IPS-15b (cell line): ENCODE measurements around the gene EDC4.
A peak's percentile ranks its signal among the peaks of the same experiment; 100 is the strongest.

ENCODE experiments used
- H3K27me3 ChIP-seq: one replicate; pipeline ENCODE4 v1.6.1; 2013; ENCODE audit warnings: low read length; ENCODE audit not compliant: control insufficient read depth, insufficient read depth
- H3K36me3 ChIP-seq: one replicate; pipeline ENCODE4 v1.6.1; 2013; ENCODE audit warnings: low read length; ENCODE audit not compliant: control insufficient read depth, insufficient read depth
- H3K4me1 ChIP-seq: one replicate; pipeline ENCODE4 v1.6.1; 2013; ENCODE audit warnings: mild to moderate bottlenecking, low read length; ENCODE audit not compliant: control insufficient read depth, insufficient read depth
- H3K4me3 ChIP-seq: one replicate; pipeline ENCODE4 v1.5.1; 2013; ENCODE audit warnings: low read depth, low read length
- H3K9ac ChIP-seq: one replicate; pipeline ENCODE4 v1.6.1; 2013; ENCODE audit warnings: low read depth, mild to moderate bottlenecking, low read length
- H3K9me3 ChIP-seq: one replicate; pipeline ENCODE4 v1.6.1; 2013; ENCODE audit warnings: mild to moderate bottlenecking, low read length; ENCODE audit not compliant: control insufficient read depth, insufficient read depth

EDC4 gene

DNA sequence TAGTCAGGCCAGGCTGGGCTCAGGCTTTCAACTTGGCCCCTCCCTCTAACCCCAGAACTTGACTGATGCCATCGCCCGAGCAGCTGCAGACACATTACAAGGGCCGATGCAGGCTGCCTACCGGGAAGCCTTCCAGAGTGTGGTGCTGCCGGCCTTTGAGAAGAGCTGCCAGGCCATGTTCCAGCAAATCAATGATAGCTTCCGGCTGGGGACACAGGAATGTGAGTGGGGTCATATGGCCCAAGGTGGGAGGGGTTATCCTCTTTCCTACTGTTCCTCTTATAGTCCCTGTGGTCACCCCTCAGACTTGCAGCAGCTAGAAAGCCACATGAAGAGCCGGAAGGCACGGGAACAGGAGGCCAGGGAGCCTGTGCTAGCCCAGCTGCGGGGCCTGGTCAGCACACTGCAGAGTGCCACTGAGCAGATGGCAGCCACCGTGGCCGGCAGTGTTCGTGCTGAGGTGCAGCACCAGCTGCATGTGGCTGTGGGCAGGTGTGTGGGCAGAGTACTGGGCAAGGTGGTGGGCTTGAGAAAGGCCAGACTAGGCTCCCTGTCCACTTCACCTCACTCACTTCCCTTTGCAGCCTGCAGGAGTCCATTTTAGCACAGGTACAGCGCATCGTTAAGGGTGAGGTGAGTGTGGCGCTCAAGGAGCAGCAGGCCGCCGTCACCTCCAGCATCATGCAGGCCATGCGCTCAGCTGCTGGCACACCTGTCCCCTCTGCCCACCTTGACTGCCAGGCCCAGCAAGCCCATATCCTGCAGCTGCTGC lies 9.7 kb downstream of the EDC4 start:
- Histone ChIP-seq H3K9ac (no peak overlapping the region), H3K4me3 (no peak overlapping the region), H3K36me3 (peaks cover 60% of the 10 kb centered on the region), H3K27me3 (no peaks in the 10 kb centered on the region), H3K4me1 (peaks cover 14% of the 10 kb centered on the region), H3K9me3 (no peaks in the 10 kb centered on the region)

DNA sequence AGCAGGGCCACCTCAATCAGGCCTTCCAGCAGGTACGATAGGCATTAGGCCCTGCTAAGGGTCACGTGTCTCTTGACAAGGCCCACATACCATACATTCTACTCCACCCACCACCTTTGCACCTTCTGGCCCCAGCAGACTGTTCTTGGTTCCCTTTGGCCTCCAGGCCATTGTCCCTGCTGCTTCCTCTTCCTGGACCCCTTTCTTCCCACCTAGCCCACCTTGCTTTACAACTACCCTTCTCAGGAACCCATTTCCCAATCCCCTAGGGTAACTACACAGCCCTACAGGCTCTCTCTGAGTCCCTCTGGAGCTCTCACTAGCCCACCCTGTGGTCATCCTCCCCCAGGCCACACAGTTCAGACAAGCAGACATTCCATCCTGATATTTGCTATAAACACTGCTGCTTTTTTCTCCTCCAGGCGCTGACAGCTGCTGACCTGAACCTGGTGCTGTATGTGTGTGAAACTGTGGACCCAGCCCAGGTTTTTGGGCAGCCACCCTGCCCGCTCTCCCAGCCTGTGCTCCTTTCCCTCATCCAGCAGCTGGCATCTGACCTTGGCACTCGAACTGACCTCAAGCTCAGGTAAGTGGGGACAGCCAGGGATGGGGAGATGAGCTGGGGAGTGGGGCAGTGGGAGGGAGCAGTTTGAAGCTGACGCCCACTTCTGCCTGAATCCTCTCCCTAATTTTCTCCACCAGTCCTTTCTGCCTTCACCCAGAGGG lies 10.5 kb downstream of the EDC4 start:
- no peak overlapping the region for H3K4me3 ChIP-seq
- H3K27me3 ChIP-seq: no peaks in the 10 kb centered on the region
- H3K9ac ChIP-seq: no peak overlapping the region
- H3K36me3 ChIP-seq: peaks cover 53% of the 10 kb centered on the region
- no peaks in the 10 kb centered on the region for H3K9me3 ChIP-seq
- H3K4me1 ChIP-seq: peaks cover 14% of the 10 kb centered on the region

DNA sequence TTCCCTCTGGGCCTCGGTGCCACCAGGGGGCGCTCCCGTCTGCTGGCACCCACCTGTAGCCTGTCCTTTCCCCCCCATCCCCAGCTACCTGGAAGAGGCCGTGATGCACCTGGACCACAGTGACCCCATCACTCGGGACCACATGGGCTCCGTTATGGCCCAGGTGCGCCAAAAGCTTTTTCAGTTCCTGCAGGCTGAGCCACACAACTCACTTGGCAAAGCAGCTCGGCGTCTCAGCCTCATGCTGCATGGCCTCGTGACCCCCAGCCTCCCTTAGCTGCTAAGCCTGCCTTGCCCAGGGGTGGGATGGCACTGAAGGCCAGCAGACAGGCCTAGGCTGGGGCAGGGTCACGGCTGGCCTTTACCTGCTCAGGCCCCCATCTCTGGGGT lies 11.0 kb downstream of the EDC4 start:
- Histone ChIP-seq H3K36me3 (peaks cover 47% of the 10 kb centered on the region), H3K9ac (no peak overlapping the region), H3K4me1 (peaks cover 14% of the 10 kb centered on the region), H3K9me3 (no peaks in the 10 kb centered on the region), H3K4me3 (no peak overlapping the region), H3K27me3 (no peaks in the 10 kb centered on the region)

DNA sequence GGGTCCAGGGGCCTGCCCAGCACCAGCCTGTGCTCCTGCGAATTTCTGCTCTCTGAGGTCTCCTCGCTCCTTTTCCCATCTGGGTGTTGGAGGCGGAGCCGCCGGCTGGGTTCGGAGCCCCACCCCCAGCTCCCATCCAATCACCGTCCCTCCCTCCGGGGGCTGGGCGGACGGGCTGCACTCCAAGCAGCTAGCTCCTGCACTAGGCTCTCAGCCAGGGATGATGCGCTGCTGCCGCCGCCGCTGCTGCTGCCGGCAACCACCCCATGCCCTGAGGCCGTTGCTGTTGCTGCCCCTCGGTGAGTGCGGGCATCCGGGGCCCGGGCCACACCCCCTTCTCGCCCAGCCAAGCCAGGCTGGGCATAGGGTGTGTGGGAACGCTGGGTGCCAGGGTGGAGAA lies 11.8 kb downstream of the EDC4 start, which contains the start of gene NRN1L:
Gene NRN1L (plus strand): TSS at position 202 of the 400 bp plus-strand sequence. CDS start 19 bp downstream, at position 221.
- no peaks in the 10 kb centered on the region for H3K27me3 ChIP-seq
- peaks cover 14% of the 10 kb centered on the region for H3K4me1 ChIP-seq
- peaks cover 39% of the 10 kb centered on the region for H3K36me3 ChIP-seq
- H3K4me3 ChIP-seq: peak within 1 kb of the TSS; percentile 54
- no peaks in the 10 kb centered on the region for H3K9me3 ChIP-seq
- H3K9ac ChIP-seq: no peak within 1 kb of the TSS

DNA sequence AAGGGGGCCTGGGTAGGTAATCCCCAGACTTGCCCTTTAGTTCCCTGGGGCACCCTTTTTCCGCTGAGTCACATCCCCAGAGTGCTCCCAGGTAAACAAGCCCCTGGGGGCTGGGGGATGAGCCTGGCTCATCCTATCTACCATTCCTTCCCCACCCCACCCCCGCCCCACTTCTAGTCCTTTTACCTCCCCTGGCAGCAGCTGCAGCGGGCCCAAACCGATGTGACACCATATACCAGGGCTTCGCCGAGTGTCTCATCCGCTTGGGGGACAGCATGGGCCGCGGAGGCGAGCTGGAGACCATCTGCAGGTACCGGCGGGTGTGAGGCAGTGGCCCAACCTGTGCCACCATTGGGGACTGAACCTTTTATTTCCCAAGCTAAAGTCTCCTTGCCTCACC lies 12.7 kb downstream of the EDC4 start:
- Histone ChIP-seq H3K4me3 (no peak overlapping the region), H3K9ac (no peak overlapping the region), H3K9me3 (no peaks in the 10 kb centered on the region)

DNA sequence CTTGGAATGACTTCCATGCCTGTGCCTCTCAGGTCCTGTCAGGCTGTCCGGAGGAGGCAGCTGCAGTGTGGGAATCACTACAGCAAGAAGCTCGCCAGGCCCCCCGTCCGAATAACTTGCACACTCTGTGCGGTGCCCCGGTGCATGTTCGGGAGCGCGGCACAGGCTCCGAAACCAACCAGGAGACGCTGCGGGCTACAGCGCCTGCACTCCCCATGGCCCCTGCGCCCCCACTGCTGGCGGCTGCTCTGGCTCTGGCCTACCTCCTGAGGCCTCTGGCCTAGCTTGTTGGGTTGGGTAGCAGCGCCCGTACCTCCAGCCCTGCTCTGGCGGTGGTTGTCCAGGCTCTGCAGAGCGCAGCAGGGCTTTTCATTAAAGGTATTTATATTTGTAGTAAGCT lies 13.1 kb downstream of the EDC4 start:
- Histone ChIP-seq H3K36me3 (peaks cover 26% of the 10 kb centered on the region), H3K27me3 (no peaks in the 10 kb centered on the region), H3K9me3 (no peaks in the 10 kb centered on the region), H3K4me3 (no peak overlapping the region), H3K4me1 (peaks cover 14% of the 10 kb centered on the region), H3K9ac (no peak overlapping the region)

More for the DNA sequence above, 12.7 kb downstream of the EDC4 start:
- Histone ChIP-seq H3K4me1 (peaks cover 14% of the 10 kb centered on the region), H3K36me3 (peaks cover 31% of the 10 kb centered on the region), H3K27me3 (no peaks in the 10 kb centered on the region)

DNA sequence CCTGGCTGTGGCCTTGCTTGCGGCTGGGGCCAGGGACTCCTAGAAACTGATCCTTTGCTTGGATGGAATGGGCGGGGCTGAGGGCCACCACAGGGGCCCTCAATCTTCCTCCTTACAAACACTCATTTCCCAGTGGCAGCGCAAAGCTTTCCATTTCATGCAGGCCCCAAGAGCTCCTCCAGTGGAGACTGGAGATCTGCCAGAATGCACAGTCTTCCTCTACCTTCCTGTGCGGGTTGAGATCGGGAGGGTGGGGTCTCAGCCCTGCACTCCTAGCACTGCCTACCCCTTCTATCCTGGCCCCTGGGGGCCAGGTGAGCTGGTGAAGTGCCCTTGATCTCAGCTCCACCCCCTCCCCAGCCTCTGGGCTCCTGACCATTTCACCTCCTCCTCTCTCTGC lies 13.5 kb downstream of the EDC4 start:
- Histone ChIP-seq H3K4me1 (peaks cover 14% of the 10 kb centered on the region), H3K9me3 (no peaks in the 10 kb centered on the region), H3K27me3 (no peaks in the 10 kb centered on the region), H3K4me3 (no peak overlapping the region), H3K36me3 (peaks cover 22% of the 10 kb centered on the region), H3K9ac (no peak overlapping the region)

DNA sequence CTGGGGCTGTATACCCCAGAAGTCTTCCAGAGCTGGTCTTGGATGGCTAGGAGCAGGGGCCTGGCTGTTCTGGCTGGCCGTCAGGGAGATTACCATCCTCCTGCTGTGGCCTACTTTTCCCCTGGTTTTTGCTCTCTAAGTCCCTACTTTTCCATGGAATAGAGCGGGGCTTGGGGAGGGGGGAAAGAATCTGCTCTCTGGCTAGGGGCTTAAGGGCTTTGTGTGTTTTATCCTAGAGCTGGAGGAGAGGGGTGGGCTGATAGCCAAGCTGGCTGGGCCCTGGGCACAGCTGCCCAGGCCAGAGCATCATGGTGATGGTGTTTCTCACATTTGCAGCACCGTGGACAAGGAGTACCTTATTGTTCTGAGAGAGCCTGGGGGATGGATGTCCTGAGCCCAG lies 15.5 kb downstream of the EDC4 start:
- Histone ChIP-seq H3K9ac (no peak overlapping the region), H3K9me3 (no peaks in the 10 kb centered on the region), H3K36me3 (peaks cover 3% of the 10 kb centered on the region), H3K27me3 (no peaks in the 10 kb centered on the region), H3K4me3 (no peak overlapping the region), H3K4me1 (peaks cover 18% of the 10 kb centered on the region)

DNA sequence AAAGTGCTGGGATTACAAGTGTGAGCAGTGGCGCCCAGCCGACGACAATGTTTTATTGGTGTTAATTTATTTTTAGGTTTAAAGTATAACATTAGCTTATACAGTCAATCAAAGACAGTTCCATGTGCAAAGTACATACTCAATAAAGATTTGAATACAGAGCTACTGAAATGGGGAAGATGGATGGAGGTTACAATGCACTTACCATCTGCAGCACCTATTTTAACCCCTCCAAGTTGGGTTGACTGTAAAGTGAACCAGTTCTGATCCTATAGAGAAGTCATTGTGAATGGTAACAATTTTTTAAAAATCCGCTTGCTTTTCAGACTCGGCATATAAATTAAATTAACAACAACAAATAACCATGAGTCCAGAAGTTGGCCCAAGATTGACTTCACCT lies 19.5 kb downstream of the EDC4 start:
- H3K9ac ChIP-seq: peak overlapping the region; percentile 65

DNA sequence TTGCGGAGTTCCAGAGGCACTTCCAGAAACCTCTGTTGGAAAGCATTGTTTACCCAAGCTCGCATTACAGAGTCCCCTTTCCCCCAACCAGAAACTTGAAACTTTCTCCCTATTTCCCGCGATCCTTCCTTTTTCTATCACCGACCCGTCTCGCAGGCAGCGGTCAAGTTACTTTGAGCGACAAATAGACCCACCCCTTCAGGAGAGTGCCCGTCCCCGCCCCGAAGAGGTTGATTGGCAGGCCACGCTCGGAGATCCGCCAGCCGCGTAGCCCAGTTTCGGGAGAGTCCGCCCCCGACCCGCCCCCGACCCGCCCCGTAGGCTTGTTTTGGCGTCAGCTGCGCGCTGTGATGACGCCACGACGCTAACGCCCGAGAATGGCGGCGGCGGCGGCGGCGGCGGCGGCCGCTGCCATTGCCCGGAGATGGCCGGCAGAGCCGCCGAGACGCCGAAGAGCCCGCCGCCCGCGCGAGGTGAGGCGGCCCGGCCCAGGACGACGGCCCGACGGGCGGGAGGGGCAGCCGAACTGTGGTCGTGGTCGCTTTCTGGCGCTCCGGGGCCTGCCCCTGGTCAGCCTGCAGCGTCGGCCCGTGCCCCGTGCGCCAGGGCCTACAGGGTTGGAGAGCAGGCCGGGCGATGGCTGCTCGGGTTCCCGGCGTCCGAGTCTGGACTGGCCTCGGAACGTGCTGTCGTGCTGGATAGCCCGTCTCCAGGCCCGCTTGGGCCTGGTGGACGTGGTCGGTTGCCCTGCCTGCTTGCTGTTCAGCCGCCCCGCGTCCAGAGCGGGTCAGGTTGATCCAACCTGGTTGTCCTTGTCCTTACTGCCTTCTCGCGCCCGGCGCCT lies 20.3 kb downstream of the EDC4 start, which contains the start of gene PSKH1:
Gene PSKH1 (plus strand): TSS at position 356 of the 844 bp plus-strand sequence. CDS start 15,496 bp downstream, outside the sequence.
- Histone ChIP-seq H3K4me3 (peak within 1 kb of the TSS; percentile 98), H3K36me3 (no peaks in the 10 kb centered on the region), H3K4me1 (peaks cover 4% of the 10 kb centered on the region), H3K9ac (peak within 1 kb of the TSS; percentile 91), H3K27me3 (no peaks in the 10 kb centered on the region), H3K9me3 (no peaks in the 10 kb centered on the region)

More for the DNA sequence above, 19.5 kb downstream of the EDC4 start:
- Histone ChIP-seq H3K4me3 (peak overlapping the region; percentile 60), H3K4me1 (peaks cover 4% of the 10 kb centered on the region), H3K36me3 (no peaks in the 10 kb centered on the region), H3K27me3 (no peaks in the 10 kb centered on the region), H3K9me3 (no peaks in the 10 kb centered on the region)

DNA sequence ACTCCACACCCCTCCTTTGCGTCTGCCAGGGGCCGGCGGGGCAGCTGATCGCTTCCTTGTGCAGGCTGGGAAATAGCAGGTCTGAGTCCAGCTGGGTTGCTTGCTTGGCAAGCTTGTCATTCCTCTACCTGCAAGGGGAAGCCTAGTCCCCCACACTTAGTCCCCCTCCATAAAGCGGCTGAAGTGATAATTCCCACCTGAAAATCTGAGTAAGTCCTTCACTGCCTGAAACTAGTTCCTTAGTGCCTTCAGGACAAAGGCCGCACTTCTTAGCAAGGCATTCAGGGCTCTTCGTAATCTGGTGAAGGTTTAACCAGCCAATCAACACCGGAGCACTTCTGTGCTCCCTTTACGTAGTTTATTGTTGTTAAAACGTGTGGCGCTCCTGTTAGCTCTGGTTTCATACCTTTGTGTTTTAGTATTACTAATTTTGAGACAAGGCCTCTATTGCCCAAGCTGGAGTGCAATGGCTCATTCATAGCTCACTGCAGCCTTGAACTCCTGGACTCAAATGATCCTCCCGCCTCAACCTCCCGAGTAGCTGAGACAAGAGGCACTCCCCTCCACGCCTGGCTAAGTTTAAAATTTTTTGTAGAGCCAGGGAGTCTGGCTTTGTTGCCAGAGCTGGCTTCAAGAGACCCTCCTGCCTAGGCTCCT lies 21.0 kb downstream of the EDC4 start:
- Histone ChIP-seq H3K36me3 (no peaks in the 10 kb centered on the region), H3K9me3 (no peaks in the 10 kb centered on the region), H3K4me3 (peak overlapping the region; percentile 98), H3K9ac (peak overlapping the region; percentile 91), H3K4me1 (peaks cover 4% of the 10 kb centered on the region), H3K27me3 (no peaks in the 10 kb centered on the region)
